A549 treated with DMSO at 1 μM for 4 hours (cell line): ENCODE measurements around the gene COPS3. TPM values are rescaled to one million over a fixed set of nuclear protein-coding genes. Genes with fewer than 3 reads are reported as not detected.

Experiments used
- total RNA-seq: library from RNA; stranded (reverse); fragments of 200-300 nt; extraction: Qiagen RNA extraction; gene quantifications from 5 replicates; pipeline ENCODE4 v1.2.3, GENCODE V29; 2022; ENCODE audit warnings: low read depth

The COPS3 gene
- 145 to 158 TPM (median 155 TPM) in 5 replicates for total RNA-seq

DNA sequence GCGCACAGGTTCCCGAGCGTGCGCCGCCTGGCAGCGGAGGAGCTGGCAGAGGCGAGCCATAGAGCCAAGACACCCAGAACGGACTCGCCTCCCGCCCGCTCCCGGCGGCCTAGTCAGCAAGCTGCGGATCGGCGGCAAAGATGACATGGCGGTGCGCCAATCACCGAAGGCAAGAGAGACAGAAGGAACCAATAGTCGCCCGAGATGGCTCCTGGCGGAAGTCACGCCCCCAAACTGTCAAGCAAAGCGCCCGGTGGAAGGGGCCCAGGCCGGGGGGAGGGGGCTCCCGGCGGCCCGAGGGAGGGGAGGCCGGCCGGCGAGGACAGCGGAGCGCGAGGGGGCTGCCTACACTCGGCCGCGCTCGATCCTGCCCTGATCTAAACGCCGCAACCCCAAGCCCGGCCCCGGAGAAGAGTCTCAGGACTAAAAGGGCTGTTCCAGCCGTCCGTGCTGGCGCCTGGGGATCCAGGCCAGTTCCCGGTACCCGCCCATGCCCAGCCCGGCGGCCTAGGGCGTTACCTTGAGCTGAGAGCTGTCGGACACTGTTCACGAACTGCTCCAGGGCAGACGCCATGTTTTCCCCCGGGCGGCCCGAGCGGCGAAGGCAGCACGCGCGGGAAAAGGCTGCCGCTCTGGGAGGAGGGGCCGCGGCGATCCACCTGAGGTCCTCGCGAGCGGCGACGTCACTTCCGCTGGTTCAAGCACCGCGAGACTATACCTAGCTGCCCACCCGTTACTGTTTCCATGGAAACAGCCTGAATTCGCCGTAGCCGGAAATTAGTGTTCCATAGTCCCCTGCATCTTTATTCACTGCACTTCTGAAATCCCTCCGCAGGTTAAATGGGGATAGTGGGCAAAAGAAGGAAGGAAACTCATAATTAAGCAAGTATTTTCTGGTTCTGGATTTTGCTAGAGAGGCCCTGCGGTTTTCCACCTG is at the start of gene COPS3:
TSS of gene COPS3 (minus strand) at position 634 of the 937 bp plus-strand sequence. CDS start at position 574, 60 bp downstream.

DNA sequence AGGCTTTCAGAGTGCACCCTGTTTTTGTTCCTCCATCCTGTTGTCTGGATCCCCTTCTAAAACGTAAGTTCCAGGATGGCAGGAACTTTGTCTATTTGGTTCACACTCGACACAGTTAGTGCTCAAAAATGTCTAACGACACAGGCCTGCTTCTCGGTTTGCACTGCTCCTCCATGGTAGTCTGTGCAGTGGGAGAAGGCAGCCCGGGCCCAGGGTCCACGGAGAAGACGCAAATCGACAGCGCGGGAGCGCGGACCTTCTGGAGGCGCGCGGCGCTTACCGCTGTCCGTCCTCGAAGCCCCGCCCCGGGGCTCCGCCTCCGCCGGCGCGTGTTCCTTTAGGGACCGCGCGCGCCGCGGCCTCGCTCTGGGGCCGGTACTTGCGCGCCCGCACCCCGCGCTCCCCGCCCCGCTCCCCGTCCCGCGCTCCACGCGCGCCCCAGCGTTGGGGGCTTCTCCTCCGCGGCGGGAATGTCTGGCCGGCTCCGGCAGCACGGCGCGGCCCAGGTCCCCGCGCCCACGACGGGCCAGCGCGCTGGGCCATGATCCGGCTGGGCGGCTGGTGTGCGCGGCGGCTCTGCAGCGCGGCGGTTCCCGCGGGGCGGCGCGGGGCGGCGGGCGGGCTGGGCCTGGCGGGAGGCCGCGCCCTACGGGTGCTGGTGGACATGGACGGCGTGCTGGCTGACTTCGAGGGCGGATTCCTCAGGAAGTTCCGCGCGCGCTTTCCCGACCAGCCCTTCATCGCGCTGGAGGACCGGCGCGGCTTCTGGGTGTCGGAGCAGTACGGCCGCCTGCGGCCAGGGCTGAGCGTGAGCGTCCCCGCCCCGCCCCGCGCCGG is 22.2 kb upstream of the COPS3 start, which contains the start of gene NT5M:
TSS of gene NT5M (plus strand) at position 364 of the 837 bp plus-strand sequence. CDS start at position 542, 178 bp downstream.

GRCh38 chr17:17237026-17237799 is 43.8 kb downstream of the COPS3 start, which contains the start of gene FLCN:
FLCN (minus strand) TSS chr17:17237168; CDS start chr17:17228137, 9,031 bp downstream.

DNA sequence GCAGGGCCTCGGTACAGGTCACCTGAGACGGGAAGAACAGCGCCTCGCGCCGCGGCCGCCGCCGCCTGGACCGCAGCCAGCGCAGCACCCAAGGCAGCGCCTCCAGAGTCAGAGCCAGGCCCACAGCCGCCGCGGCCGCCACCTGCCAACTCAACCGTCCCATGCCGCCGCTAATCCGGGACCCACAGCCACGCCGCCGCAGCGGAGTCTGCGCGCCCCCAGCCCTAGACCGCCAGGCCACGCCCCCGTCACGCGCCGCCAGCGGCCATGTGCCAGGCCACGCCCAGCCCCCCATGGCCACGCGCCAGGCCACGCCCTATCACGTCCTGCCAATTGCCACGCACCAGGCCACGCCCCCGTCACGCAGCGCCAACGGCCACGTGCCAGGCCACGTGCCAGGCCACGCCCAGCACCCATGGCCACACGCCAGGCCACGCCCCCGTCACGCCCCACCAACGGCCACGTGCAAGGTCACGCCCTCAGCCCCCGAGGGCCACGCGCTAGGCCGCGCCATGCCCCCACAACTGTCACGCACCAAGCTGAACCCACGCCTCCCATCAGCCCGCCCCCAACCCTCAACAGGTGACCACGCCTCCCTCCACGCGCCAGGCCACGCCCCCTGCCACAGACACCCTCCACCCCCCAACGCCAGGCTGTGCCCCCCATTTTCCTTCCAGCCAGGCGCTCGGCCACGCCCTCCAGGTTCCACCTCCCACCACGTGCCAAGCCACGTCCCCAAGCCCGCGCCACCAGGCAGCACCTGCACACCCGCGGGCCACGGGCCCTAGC is 74.7 kb downstream of the COPS3 start, which contains the start of gene PLD6:
TSS of gene PLD6 (minus strand) at position 210 of the 789 bp plus-strand sequence. CDS start at position 163, 47 bp downstream.

Other genes starting within 250 kb of the COPS3 start
- gene MPRIP, start 238.8 kb downstream of the COPS3 start, total RNA-seq = 249 to 460 TPM (median 420 TPM) in 5 replicates
- 6.6 to 8.5 TPM (median 7.1 TPM) in 5 replicates for gene PLD6, start 74.9 kb downstream of the COPS3 start, total RNA-seq
- gene FLCN, start 44.1 kb downstream of the COPS3 start, total RNA-seq = 32.8 to 42.1 TPM (median 34.4 TPM) in 5 replicates
- gene NT5M, start 22.1 kb upstream of the COPS3 start, total RNA-seq = 6.5 to 10.7 TPM (median 9.9 TPM) in 5 replicates
- gene MED9, start 195.8 kb upstream of the COPS3 start, total RNA-seq = 18.2 to 19.9 TPM (median 18.5 TPM) in 5 replicates
- gene RASD1, start 215.1 kb upstream of the COPS3 start, total RNA-seq = 0.54 to 0.75 TPM (median 0.69 TPM) in 5 replicates